Gastroesophageal sphincter (tissue), 4 donors: ENCODE results near the gene TMTC2. TPM values are rescaled to one million over a fixed set of nuclear protein-coding genes. Genes with fewer than 3 reads are reported as not detected.

Experiments
- ATAC-seq: fragments of 150-250 bp; one replicate; pipeline ENCODE4 v1.9.1; 2016; ENCODE audit warnings: mild to moderate bottlenecking, moderate library complexity
- H3K27ac ChIP-seq, 4 donors: fragments of 200-600 bp; sonication (generic) in 3 of 4; 1 replicate in 3 of 4; 2 replicates in 1 of 4; pipeline ENCODE4 v1.5.1; 2016 to 2019
- H3K27me3 ChIP-seq: fragments of 200-600 bp; sonication (generic); one replicate; pipeline ENCODE4 v1.5.1; 2019
- H3K36me3 ChIP-seq, 2 donors: fragments of 200-600 bp; sonication (generic); one replicate each; pipeline ENCODE4 v1.5.1; 2019; ENCODE audit warnings: control low read depth in 1 of 2
- H3K4me1 ChIP-seq, 3 donors: fragments of 200-600 bp; sonication (generic); 1 replicate in 2 of 3; 2 replicates in 1 of 3; pipeline ENCODE4 v1.5.1; 2016 to 2019; ENCODE audit warnings: control low read depth in 2 of 3
- H3K4me3 ChIP-seq, 2 donors: fragments of 200-600 bp; sonication (generic); one replicate each; pipeline ENCODE4 v1.5.1; 2019; ENCODE audit warnings: mild to moderate bottlenecking in 1 of 2, moderate library complexity in 1 of 2
- H3K9me3 ChIP-seq, 3 donors: fragments of 200-600 bp; sonication (generic); one replicate each; pipeline ENCODE4 v1.5.1; 2017 to 2019; ENCODE audit warnings: control low read depth in 2 of 3
- CTCF ChIP-seq, 4 experiments: fragments of 200-600 bp in 2 of 4; fragments of 450-650 bp in 2 of 4; sonication (generic) in 1 of 4; IDR thresholded peaks; one replicate each; pipeline ENCODE4 v1.5.1; 2017 to 2019; ENCODE audit warnings: antibody characterized with exemption in 4 of 4, mild to moderate bottlenecking in 2 of 4, moderate library complexity in 2 of 4
- EP300 ChIP-seq: sonication (generic); formaldehyde crosslinking; IDR thresholded peaks from one replicate; pipeline ENCODE4 v1.6.1; 2017; ENCODE audit warnings: antibody characterized with exemption, mild to moderate bottlenecking
- POLR2A ChIP-seq, 2 donors: fragments of 450-650 bp; IDR thresholded peaks; one replicate each; pipeline ENCODE4 v1.6.1; 2017; ENCODE audit warnings: antibody characterized with exemption in 2 of 2, mild to moderate bottlenecking in 2 of 2, moderate library complexity in 1 of 2
- POLR2AphosphoS5 ChIP-seq: sonication (generic); formaldehyde crosslinking; IDR thresholded peaks from one replicate; pipeline ENCODE4 v1.6.1; 2017; ENCODE audit warnings: antibody characterized with exemption
- WGBS, 2 donors: methylation state at CpG; one replicate each; pipeline ENCODE4 v1.1.5; 2018; ENCODE audit warnings: low coverage in 1 of 2; 5-methylcytosine and 5-hydroxymethylcytosine counted together
- total RNA-seq, 4 donors: library from RNA; depleted of rRNA; stranded (reverse); fragments of >200 nt; gene quantifications; one replicate each; pipeline ENCODE4 v1.1.0, GENCODE V29; 2016

TMTC2 gene
- total RNA-seq, 4 donors from 2014 or later, result 7.4 to 21.8 (median 16.0) TPM

DNA sequence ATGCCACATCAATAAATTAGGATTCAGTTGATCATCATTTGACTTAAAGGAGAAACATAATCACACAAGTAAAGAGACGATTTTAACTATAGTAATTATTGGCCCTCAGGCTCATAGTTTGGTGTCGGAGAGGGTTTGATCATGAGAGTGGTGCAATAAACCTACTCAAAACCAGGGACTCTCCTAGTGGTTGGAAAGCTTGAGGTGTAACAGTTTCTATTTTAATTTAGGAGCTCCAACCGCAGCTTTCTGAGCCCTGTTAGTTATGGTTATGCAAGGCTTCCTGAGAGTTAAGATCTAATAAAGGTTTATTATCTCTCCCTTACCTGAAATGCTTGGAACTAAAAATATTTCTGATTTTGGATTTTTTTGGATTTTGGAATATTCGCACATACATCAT lies 36.4 kb downstream of the TMTC2 start:
- H3K4me1 ChIP-seq, result no peaks in the 10 kb centered on the region
- H3K27ac ChIP-seq, result no peak overlapping the region
- H3K4me3 ChIP-seq, result no peak overlapping the region
- H3K36me3 ChIP-seq, result no peaks in the 10 kb centered on the region
- no peaks in the 10 kb centered on the region for H3K9me3 ChIP-seq
- no peak for ATAC-seq
- WGBS, 2 donors, result 84 to 95% methylated on average over 4 of the region's 4 CpGs
- TF ChIP-seq CTCF (IDR thresholded peaks at IDR 0.05) (no peak), POLR2A (IDR thresholded peaks at IDR 0.05) (no peak), POLR2AphosphoS5 (no peak), EP300 (no peak)
- H3K27me3 ChIP-seq, result no peaks in the 10 kb centered on the region

DNA sequence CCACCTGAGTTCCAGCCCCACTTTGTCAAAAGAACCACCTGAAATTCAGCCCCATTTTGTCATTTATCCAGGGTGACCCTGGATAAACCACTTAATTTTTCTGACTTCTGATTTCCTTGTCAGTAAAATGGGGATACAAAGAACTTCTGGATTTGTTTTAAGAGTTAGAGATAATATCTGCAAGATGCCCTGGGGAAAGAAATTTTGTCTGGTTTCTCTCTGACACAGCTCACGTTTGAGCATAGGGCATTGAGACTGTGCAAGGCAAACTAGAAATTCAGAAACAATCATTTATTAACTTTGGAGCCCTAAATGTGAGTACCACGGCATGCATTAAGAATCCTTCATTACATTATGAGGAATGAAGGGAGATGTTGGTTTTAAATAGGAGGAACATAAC lies 37.2 kb downstream of the TMTC2 start:
- 82 to 100% methylated on average over 1 to 2 of the region's 2 CpGs for WGBS, 2 donors
- Histone ChIP-seq H3K27ac (no peak overlapping the region), H3K27me3 (no peaks in the 10 kb centered on the region), H3K36me3 (no peaks in the 10 kb centered on the region), H3K4me1 (no peaks in the 10 kb centered on the region), H3K9me3 (no peaks in the 10 kb centered on the region), H3K4me3 (no peak overlapping the region)
- TF ChIP-seq POLR2AphosphoS5 (no peak), POLR2A (IDR thresholded peaks at IDR 0.05) (no peak), EP300 (no peak), CTCF (IDR thresholded peaks at IDR 0.05) (no peak)
- no peak for ATAC-seq

GRCh38 chr12:82725741-82726140 lies 39.0 kb downstream of the TMTC2 start:
- Histone ChIP-seq H3K4me1 (no peaks in the 10 kb centered on the region), H3K27me3 (no peaks in the 10 kb centered on the region), H3K9me3 (no peaks in the 10 kb centered on the region), H3K27ac (no peak overlapping the region), H3K4me3 (no peak overlapping the region), H3K36me3 (no peaks in the 10 kb centered on the region)
- no peak for ATAC-seq
- no peak for TF ChIP-seq CTCF (IDR thresholded peaks at IDR 0.05)
- no peak for TF ChIP-seq EP300
- no peak for TF ChIP-seq POLR2AphosphoS5
- 100% methylated on average over 1 of the region's 1 CpG for WGBS, 2 donors

GRCh38 chr12:82727886-82728285 lies 41.2 kb downstream of the TMTC2 start:
- H3K9me3 ChIP-seq, result no peaks in the 10 kb centered on the region
- 93 to 100% methylated on average over 1 to 2 of the region's 2 CpGs for WGBS, 2 donors
- H3K36me3 ChIP-seq, result no peaks in the 10 kb centered on the region
- no peaks in the 10 kb centered on the region for H3K4me1 ChIP-seq
- no peak overlapping the region for H3K27ac ChIP-seq
- no peak overlapping the region for H3K4me3 ChIP-seq
- ATAC-seq, result no peak
- no peak for TF ChIP-seq EP300
- no peak for TF ChIP-seq POLR2AphosphoS5
- TF ChIP-seq POLR2A (IDR thresholded peaks at IDR 0.05), result no peak
- TF ChIP-seq CTCF (IDR thresholded peaks at IDR 0.05), result no peak
- no peaks in the 10 kb centered on the region for H3K27me3 ChIP-seq

- Histone ChIP-seq H3K9me3 (no peaks in the 10 kb centered on the region), H3K4me3 (no peak overlapping the region), H3K36me3 (no peaks in the 10 kb centered on the region), H3K27ac (no peak overlapping the region), H3K4me1 (no peaks in the 10 kb centered on the region), H3K27me3 (no peaks in the 10 kb centered on the region)
- no CpG with 5 or more reads among the region's 22 CpGs for WGBS, 2 donors
- TF ChIP-seq POLR2AphosphoS5 (no peak), EP300 (no peak), CTCF (IDR thresholded peaks at IDR 0.05) (no peak), POLR2A (IDR thresholded peaks at IDR 0.05) (no peak)
- no peak for ATAC-seq
These were observed 42.0 kb downstream of the TMTC2 start for GRCh38 chr12:82728710-82729109.
